H1 (cell line): Measurements from ENCODE around the gene EEF1A2. TPM values are rescaled to one million over a fixed set of nuclear protein-coding genes. Genes with fewer than 3 reads are reported as not detected.

ENCODE experiments used
- BACH1 ChIP-seq: IDR thresholded peaks from 2 replicates; pipeline ENCODE4 v1.6.1; 2012; ENCODE audit warnings: low read length, improper control_type of control experiment
- BCL11A ChIP-seq, 2 experiments: IDR thresholded peaks; one replicate each; pipeline ENCODE4 v1.6.1; 2011; ENCODE audit warnings: low read depth in 2 of 2, low read length in 2 of 2, mild to moderate bottlenecking in 2 of 2
- CTBP2 ChIP-seq: IDR thresholded peaks from 2 replicates; pipeline ENCODE4 v1.7.0; 2011; ENCODE audit warnings: borderline replicate concordance, mild to moderate bottlenecking, moderate library complexity, mixed read lengths, low read length; ENCODE audit not compliant: insufficient read depth, insufficient read length
- HDAC2 ChIP-seq, 2 experiments: fragments of 300-600 bp in 1 of 2; sonication (generic) in 1 of 2; IDR thresholded peaks; 2 replicates each; pipeline ENCODE4 v1.6.1; 2011 to 2012; ENCODE audit warnings: low read depth in 2 of 2, low read length in 2 of 2, mild to moderate bottlenecking in 2 of 2, moderate library complexity in 2 of 2, borderline replicate concordance in 1 of 2, inconsistent platforms in 1 of 2
- POU5F1 ChIP-seq: IDR thresholded peaks from 2 replicates; pipeline ENCODE4 v1.6.1; 2011; ENCODE audit warnings: low read depth, mild to moderate bottlenecking, low read length, moderate library complexity
- SIX5 ChIP-seq: IDR thresholded peaks from 2 replicates; pipeline ENCODE4 v1.6.1; 2011; ENCODE audit warnings: mild to moderate bottlenecking, low read depth, low read length
- SP1 ChIP-seq: IDR thresholded peaks from 2 replicates; pipeline ENCODE4 v1.6.1; 2011; ENCODE audit warnings: low read depth, low read length
- SRF ChIP-seq: IDR thresholded peaks from 2 replicates; pipeline ENCODE4 v1.6.1; 2011; ENCODE audit warnings: mild to moderate bottlenecking, low read depth, low read length, moderate library complexity
- TEAD4 ChIP-seq: IDR thresholded peaks from 2 replicates; pipeline ENCODE4 v1.6.1; 2012; ENCODE audit warnings: low read depth, low read length, inconsistent platforms, mixed read lengths
- polyA plus RNA-seq, 7 experiments: library from polyadenylated mRNA; depleted of rRNA in 3 of 7; stranded (reverse) in 5 of 7; unstranded in 2 of 7; fragments of >200 nt in 5 of 7; fragments of 200-250 nt in 2 of 7; gene quantifications; 1 replicate in 5 of 7; 2 replicates in 1 of 7; 4 replicates in 1 of 7; pipeline versions ENCODE4 v1.2.1 to v1.2.3, GENCODE V29; 2011 to 2013; ENCODE audit warnings: missing spikeins in 2 of 7, mixed read lengths in 2 of 7
- total RNA-seq: library from RNA; stranded (reverse); fragmentation: NEBNext Ultra II Directional; extraction: Animal tissue kit (Norgen Biotek cat#: 25700); gene quantifications from 2 replicates; pipeline ENCODE4 v1.2.1, GENCODE V29; 2021
- TF ChIP-seq, protein P1 (sequence below): fragments of 300-600 bp; sonication (generic); IDR thresholded peaks from 2 replicates; pipeline ENCODE4 v1.7.1; 2012; ENCODE audit warnings: low read length, moderate library complexity, mild to moderate bottlenecking, inconsistent platforms; ENCODE audit not compliant: insufficient replicate concordance

Gene EEF1A2
- total and polyA plus RNA-seq, 2 of the 8 experiments (the other 6 are each of a cell fraction or from before 2014, with no cell fraction given) = 7.4 to 25.8 TPM

DNA sequence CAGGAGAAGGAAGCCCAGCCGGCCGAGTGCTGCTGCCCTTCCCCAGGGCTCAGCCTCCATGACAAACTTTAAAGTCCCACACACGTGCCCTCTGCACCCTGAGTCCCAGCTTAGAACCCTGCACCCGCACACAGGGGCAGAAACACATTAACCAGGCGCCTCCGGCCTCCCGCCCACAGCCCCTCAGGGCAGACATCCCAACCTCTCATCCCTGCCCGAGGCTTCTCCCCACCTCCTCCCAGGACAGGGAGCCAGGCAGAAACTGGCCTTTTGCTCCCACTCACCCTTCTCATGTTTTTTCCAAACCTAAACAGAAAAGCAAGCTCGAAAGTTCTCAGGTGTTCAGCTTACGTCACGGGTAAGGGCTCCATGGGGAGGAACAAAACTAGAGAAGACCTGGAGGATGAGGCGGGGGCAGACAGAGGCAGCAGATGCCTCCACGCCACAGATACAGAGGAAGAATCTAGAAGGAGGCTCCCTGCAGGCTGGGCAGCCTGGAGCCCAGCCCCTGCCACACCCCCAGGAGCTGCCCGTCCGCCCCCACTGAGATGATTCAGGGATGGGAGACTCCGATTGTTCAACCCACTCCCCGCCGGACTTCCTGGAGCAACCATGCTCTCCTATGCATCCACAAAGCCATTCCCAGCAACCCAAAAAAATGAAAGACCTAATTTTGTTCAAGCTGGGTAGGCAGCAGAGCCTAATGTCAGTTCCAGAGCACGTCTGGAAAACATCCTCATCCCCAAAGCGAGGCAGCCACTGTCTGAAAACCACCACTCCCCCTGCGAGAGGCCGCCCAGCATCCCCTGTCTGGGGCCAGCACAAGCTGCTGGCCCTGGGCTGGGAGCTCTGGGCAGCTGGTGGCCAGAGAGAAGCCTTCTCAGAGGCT is 35.2 kb downstream of the EEF1A2 start (continued):
- TF ChIP-seq, protein P1, sequence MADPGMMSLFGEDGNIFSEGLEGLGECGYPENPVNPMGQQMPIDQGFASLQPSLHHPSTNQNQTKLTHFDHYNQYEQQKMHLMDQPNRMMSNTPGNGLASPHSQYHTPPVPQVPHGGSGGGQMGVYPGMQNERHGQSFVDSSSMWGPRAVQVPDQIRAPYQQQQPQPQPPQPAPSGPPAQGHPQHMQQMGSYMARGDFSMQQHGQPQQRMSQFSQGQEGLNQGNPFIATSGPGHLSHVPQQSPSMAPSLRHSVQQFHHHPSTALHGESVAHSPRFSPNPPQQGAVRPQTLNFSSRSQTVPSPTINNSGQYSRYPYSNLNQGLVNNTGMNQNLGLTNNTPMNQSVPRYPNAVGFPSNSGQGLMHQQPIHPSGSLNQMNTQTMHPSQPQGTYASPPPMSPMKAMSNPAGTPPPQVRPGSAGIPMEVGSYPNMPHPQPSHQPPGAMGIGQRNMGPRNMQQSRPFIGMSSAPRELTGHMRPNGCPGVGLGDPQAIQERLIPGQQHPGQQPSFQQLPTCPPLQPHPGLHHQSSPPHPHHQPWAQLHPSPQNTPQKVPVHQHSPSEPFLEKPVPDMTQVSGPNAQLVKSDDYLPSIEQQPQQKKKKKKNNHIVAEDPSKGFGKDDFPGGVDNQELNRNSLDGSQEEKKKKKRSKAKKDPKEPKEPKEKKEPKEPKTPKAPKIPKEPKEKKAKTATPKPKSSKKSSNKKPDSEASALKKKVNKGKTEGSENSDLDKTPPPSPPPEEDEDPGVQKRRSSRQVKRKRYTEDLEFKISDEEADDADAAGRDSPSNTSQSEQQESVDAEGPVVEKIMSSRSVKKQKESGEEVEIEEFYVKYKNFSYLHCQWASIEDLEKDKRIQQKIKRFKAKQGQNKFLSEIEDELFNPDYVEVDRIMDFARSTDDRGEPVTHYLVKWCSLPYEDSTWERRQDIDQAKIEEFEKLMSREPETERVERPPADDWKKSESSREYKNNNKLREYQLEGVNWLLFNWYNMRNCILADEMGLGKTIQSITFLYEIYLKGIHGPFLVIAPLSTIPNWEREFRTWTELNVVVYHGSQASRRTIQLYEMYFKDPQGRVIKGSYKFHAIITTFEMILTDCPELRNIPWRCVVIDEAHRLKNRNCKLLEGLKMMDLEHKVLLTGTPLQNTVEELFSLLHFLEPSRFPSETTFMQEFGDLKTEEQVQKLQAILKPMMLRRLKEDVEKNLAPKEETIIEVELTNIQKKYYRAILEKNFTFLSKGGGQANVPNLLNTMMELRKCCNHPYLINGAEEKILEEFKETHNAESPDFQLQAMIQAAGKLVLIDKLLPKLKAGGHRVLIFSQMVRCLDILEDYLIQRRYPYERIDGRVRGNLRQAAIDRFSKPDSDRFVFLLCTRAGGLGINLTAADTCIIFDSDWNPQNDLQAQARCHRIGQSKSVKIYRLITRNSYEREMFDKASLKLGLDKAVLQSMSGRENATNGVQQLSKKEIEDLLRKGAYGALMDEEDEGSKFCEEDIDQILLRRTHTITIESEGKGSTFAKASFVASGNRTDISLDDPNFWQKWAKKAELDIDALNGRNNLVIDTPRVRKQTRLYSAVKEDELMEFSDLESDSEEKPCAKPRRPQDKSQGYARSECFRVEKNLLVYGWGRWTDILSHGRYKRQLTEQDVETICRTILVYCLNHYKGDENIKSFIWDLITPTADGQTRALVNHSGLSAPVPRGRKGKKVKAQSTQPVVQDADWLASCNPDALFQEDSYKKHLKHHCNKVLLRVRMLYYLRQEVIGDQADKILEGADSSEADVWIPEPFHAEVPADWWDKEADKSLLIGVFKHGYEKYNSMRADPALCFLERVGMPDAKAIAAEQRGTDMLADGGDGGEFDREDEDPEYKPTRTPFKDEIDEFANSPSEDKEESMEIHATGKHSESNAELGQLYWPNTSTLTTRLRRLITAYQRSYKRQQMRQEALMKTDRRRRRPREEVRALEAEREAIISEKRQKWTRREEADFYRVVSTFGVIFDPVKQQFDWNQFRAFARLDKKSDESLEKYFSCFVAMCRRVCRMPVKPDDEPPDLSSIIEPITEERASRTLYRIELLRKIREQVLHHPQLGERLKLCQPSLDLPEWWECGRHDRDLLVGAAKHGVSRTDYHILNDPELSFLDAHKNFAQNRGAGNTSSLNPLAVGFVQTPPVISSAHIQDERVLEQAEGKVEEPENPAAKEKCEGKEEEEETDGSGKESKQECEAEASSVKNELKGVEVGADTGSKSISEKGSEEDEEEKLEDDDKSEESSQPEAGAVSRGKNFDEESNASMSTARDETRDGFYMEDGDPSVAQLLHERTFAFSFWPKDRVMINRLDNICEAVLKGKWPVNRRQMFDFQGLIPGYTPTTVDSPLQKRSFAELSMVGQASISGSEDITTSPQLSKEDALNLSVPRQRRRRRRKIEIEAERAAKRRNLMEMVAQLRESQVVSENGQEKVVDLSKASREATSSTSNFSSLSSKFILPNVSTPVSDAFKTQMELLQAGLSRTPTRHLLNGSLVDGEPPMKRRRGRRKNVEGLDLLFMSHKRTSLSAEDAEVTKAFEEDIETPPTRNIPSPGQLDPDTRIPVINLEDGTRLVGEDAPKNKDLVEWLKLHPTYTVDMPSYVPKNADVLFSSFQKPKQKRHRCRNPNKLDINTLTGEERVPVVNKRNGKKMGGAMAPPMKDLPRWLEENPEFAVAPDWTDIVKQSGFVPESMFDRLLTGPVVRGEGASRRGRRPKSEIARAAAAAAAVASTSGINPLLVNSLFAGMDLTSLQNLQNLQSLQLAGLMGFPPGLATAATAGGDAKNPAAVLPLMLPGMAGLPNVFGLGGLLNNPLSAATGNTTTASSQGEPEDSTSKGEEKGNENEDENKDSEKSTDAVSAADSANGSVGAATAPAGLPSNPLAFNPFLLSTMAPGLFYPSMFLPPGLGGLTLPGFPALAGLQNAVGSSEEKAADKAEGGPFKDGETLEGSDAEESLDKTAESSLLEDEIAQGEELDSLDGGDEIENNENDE = no peak
- TF ChIP-seq BCL11A (IDR thresholded peaks at IDR 0.05; ENCODE audit: low read depth in 2 of 2, low read length in 2 of 2) (no peak), SRF (no peak), HDAC2 (IDR thresholded peaks at IDR 0.05; ENCODE audit: borderline replicate concordance in 1 of 2, low read depth in 2 of 2, low read length in 2 of 2) (no peak), TEAD4 (no peak), BACH1 (no peak), SP1 (no peak), SIX5 (no peak), POU5F1 (no peak), CTBP2 (no peak)
